IPS-15b (cell line): ENCODE results near the gene CEMIP2.

ENCODE experiments used
- H3K27me3 ChIP-seq: one replicate; pipeline ENCODE4 v1.6.1; 2013; ENCODE audit warnings: low read length; ENCODE audit not compliant: control insufficient read depth, insufficient read depth
- H3K36me3 ChIP-seq: one replicate; pipeline ENCODE4 v1.6.1; 2013; ENCODE audit warnings: low read length; ENCODE audit not compliant: control insufficient read depth, insufficient read depth
- H3K4me1 ChIP-seq: one replicate; pipeline ENCODE4 v1.6.1; 2013; ENCODE audit warnings: mild to moderate bottlenecking, low read length; ENCODE audit not compliant: control insufficient read depth, insufficient read depth
- H3K4me3 ChIP-seq: one replicate; pipeline ENCODE4 v1.5.1; 2013; ENCODE audit warnings: low read depth, low read length
- H3K9ac ChIP-seq: one replicate; pipeline ENCODE4 v1.6.1; 2013; ENCODE audit warnings: low read depth, mild to moderate bottlenecking, low read length
- H3K9me3 ChIP-seq: one replicate; pipeline ENCODE4 v1.6.1; 2013; ENCODE audit warnings: mild to moderate bottlenecking, low read length; ENCODE audit not compliant: control insufficient read depth, insufficient read depth

Gene CEMIP2

GRCh38 chr9:71652480-71652879 lies 115.8 kb downstream of the CEMIP2 start:
- H3K9ac ChIP-seq: no peak overlapping the region
- no peaks in the 10 kb centered on the region for H3K4me1 ChIP-seq
- no peaks in the 10 kb centered on the region for H3K27me3 ChIP-seq
- no peaks in the 10 kb centered on the region for H3K9me3 ChIP-seq
- no peak overlapping the region for H3K4me3 ChIP-seq
- no peaks in the 10 kb centered on the region for H3K36me3 ChIP-seq

GRCh38 chr9:71648453-71648852 lies 119.9 kb downstream of the CEMIP2 start:
- H3K9ac ChIP-seq: no peak overlapping the region
- peaks cover 5% of the 10 kb centered on the region for H3K27me3 ChIP-seq

GRCh38 chr9:71647094-71647591 lies 121.2 kb downstream of the CEMIP2 start:
- H3K4me1 ChIP-seq: no peaks in the 10 kb centered on the region
- no peaks in the 10 kb centered on the region for H3K9me3 ChIP-seq
- H3K9ac ChIP-seq: no peak overlapping the region
- H3K36me3 ChIP-seq: no peaks in the 10 kb centered on the region
- peaks cover 5% of the 10 kb centered on the region for H3K27me3 ChIP-seq
- no peak overlapping the region for H3K4me3 ChIP-seq

More at GRCh38 chr9:71648453-71648852, 119.9 kb downstream of the CEMIP2 start:
- Histone ChIP-seq H3K9me3 (no peaks in the 10 kb centered on the region), H3K4me1 (no peaks in the 10 kb centered on the region), H3K36me3 (no peaks in the 10 kb centered on the region), H3K4me3 (no peak overlapping the region)

- Histone ChIP-seq H3K9me3 (no peaks in the 10 kb centered on the region), H3K27me3 (peaks cover 5% of the 10 kb centered on the region), H3K36me3 (no peaks in the 10 kb centered on the region), H3K4me1 (no peaks in the 10 kb centered on the region), H3K4me3 (no peak overlapping the region), H3K9ac (no peak overlapping the region)
Observed at GRCh38 chr9:71646131-71646530, 122.2 kb downstream of the CEMIP2 start.

GRCh38 chr9:71644819-71645362 lies 123.4 kb downstream of the CEMIP2 start:
- Histone ChIP-seq H3K4me1 (no peaks in the 10 kb centered on the region), H3K27me3 (peaks cover 5% of the 10 kb centered on the region), H3K9me3 (no peaks in the 10 kb centered on the region), H3K36me3 (no peaks in the 10 kb centered on the region), H3K4me3 (no peak overlapping the region), H3K9ac (no peak overlapping the region)

GRCh38 chr9:71643330-71643729 lies 125.0 kb downstream of the CEMIP2 start:
- no peaks in the 10 kb centered on the region for H3K4me1 ChIP-seq
- H3K27me3 ChIP-seq: peaks cover 5% of the 10 kb centered on the region
- H3K36me3 ChIP-seq: no peaks in the 10 kb centered on the region
- H3K9me3 ChIP-seq: no peaks in the 10 kb centered on the region
- no peak overlapping the region for H3K9ac ChIP-seq
- H3K4me3 ChIP-seq: no peak overlapping the region

- no peaks in the 10 kb centered on the region for H3K36me3 ChIP-seq
- no peaks in the 10 kb centered on the region for H3K4me1 ChIP-seq
- H3K9me3 ChIP-seq: no peaks in the 10 kb centered on the region
Observed at GRCh38 chr9:71642056-71642455, 126.3 kb downstream of the CEMIP2 start.

GRCh38 chr9:71638627-71639026 lies 129.7 kb downstream of the CEMIP2 start:
- Histone ChIP-seq H3K4me3 (no peak overlapping the region), H3K9ac (no peak overlapping the region), H3K4me1 (no peaks in the 10 kb centered on the region), H3K9me3 (no peaks in the 10 kb centered on the region), H3K27me3 (no peaks in the 10 kb centered on the region), H3K36me3 (no peaks in the 10 kb centered on the region)

More at GRCh38 chr9:71642056-71642455, 126.3 kb downstream of the CEMIP2 start:
- no peak overlapping the region for H3K9ac ChIP-seq
- peaks cover 5% of the 10 kb centered on the region for H3K27me3 ChIP-seq
- H3K4me3 ChIP-seq: no peak overlapping the region

GRCh38 chr9:71637926-71638325 lies 130.4 kb downstream of the CEMIP2 start:
- no peak overlapping the region for H3K9ac ChIP-seq
- H3K9me3 ChIP-seq: no peaks in the 10 kb centered on the region
- no peaks in the 10 kb centered on the region for H3K36me3 ChIP-seq
- H3K4me3 ChIP-seq: no peak overlapping the region
- H3K27me3 ChIP-seq: no peaks in the 10 kb centered on the region
- no peaks in the 10 kb centered on the region for H3K4me1 ChIP-seq

GRCh38 chr9:71637375-71637774 lies 130.9 kb downstream of the CEMIP2 start:
- H3K9me3 ChIP-seq: no peaks in the 10 kb centered on the region
- no peak overlapping the region for H3K9ac ChIP-seq
- H3K36me3 ChIP-seq: no peaks in the 10 kb centered on the region
- no peak overlapping the region for H3K4me3 ChIP-seq
- no peaks in the 10 kb centered on the region for H3K4me1 ChIP-seq
- no peaks in the 10 kb centered on the region for H3K27me3 ChIP-seq

- no peaks in the 10 kb centered on the region for H3K27me3 ChIP-seq
- H3K36me3 ChIP-seq: no peaks in the 10 kb centered on the region
- no peak overlapping the region for H3K9ac ChIP-seq
- no peaks in the 10 kb centered on the region for H3K9me3 ChIP-seq
- H3K4me3 ChIP-seq: no peak overlapping the region
- no peaks in the 10 kb centered on the region for H3K4me1 ChIP-seq
Observed at GRCh38 chr9:71636143-71636839, 132.0 kb downstream of the CEMIP2 start.

- Histone ChIP-seq H3K27me3 (no peaks in the 10 kb centered on the region), H3K4me1 (no peaks in the 10 kb centered on the region), H3K9ac (no peak overlapping the region), H3K4me3 (no peak overlapping the region), H3K36me3 (no peaks in the 10 kb centered on the region), H3K9me3 (no peaks in the 10 kb centered on the region)
Observed at GRCh38 chr9:71634752-71635151, 133.6 kb downstream of the CEMIP2 start.
